Measurements from ENCODE around the gene NIPBL.
"Not testable (repeated sequence)": the region's sequence is repeated elsewhere in the genome, so short reads cannot be mapped to it uniquely, and the experiment has no call there.

NIPBL gene

DNA sequence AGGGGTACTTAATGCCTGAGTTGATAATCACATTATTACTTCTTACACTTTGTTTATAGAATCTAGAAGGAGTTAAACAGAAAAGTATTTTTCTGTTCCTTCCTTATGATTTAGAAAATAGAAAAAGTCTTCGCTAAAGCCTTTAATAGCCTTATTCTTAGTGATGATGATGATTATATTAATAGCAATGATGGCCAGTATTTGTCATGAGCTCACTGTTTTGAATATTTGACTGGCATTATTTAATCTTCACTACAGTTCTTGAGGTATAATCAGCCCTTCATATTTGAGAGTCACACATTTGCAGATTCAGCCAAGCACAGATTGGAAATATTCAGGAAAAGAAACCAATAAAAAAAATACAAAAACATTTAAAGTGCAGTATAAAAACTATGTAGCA is 23.3 kb downstream of the NIPBL start:
- peaks cover 35 to 62% of the 10 kb centered on the region in 2 experiments for H3K4me1 ChIP-seq (ENCODE audit: control insufficient read depth in 1 of 2, insufficient read depth in 1 of 2, low read depth in 1 of 2, low read length in 1 of 2)

GRCh38 chr5:36900283-36900682 is 23.7 kb downstream of the NIPBL start:
- TF ChIP-seq CTCF (IDR thresholded peaks at IDR 0.05) = no peak
- Histone ChIP-seq H3K27me3 (no peaks in the 10 kb centered on the region), H3K4me3 (ENCODE audit: low read depth in 1 of 2, low read length in 1 of 2) (no peak overlapping the region), H3K9me3 (no peaks in the 10 kb centered on the region), H3K4me1 (ENCODE audit: control insufficient read depth in 1 of 2, insufficient read depth in 1 of 2, low read depth in 1 of 2, low read length in 1 of 2) (peaks cover 38 to 62% of the 10 kb centered on the region in 2 experiments), H3K36me3 (no peaks in the 10 kb centered on the region), H3K27ac (peak overlapping the region; percentile 27)

More for the DNA sequence above, 23.3 kb downstream of the NIPBL start:
- H3K4me3 ChIP-seq (ENCODE audit: low read depth in 1 of 2, low read length in 1 of 2) = no peak overlapping the region
- H3K27me3 ChIP-seq = no peaks in the 10 kb centered on the region
- no peaks in the 10 kb centered on the region for H3K9me3 ChIP-seq
- no peak for TF ChIP-seq CTCF (IDR thresholded peaks at IDR 0.05)
- H3K27ac ChIP-seq = peak overlapping the region; percentile 27
- no peaks in the 10 kb centered on the region for H3K36me3 ChIP-seq

GRCh38 chr5:36901077-36901476 is 24.5 kb downstream of the NIPBL start:
- H3K9me3 ChIP-seq; H3K36me3 ChIP-seq; H3K27ac ChIP-seq; H3K27me3 ChIP-seq; H3K4me3 ChIP-seq (ENCODE audit: low read depth in 1 of 2, low read length in 1 of 2): not testable (repeated sequence)
- peaks cover 30 to 57% of the 10 kb centered on the region in 2 experiments for H3K4me1 ChIP-seq (ENCODE audit: control insufficient read depth in 1 of 2, insufficient read depth in 1 of 2, low read depth in 1 of 2, low read length in 1 of 2)

DNA sequence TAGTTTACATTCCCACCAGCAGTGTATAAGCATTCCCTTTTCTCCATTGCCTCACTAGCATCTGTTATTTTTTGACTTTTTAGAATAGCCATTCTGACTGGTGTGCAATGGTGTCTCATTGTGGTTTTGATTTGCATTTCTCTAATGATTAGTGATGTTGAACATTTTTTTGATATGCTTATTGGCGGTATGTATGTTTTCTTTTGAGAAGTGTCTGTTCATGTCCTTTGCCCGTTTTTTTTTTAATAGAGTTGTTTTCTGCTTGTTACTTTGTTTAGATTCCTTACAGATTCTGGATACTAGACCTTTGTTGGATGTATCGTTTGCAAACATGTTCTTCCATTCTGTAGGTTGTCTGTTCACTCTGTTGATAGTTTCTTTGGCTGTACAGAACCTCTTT is 25.3 kb downstream of the NIPBL start:
- TF ChIP-seq CTCF (IDR thresholded peaks at IDR 0.05) = no peak
- Histone ChIP-seq H3K27me3 (no peaks in the 10 kb centered on the region), H3K36me3 (no peaks in the 10 kb centered on the region), H3K4me3 (ENCODE audit: low read depth in 1 of 2, low read length in 1 of 2) (no peak overlapping the region), H3K4me1 (ENCODE audit: control insufficient read depth in 1 of 2, insufficient read depth in 1 of 2, low read depth in 1 of 2, low read length in 1 of 2) (peaks cover 29 to 52% of the 10 kb centered on the region in 2 experiments), H3K9me3 (no peaks in the 10 kb centered on the region), H3K27ac (no peak overlapping the region)

DNA sequence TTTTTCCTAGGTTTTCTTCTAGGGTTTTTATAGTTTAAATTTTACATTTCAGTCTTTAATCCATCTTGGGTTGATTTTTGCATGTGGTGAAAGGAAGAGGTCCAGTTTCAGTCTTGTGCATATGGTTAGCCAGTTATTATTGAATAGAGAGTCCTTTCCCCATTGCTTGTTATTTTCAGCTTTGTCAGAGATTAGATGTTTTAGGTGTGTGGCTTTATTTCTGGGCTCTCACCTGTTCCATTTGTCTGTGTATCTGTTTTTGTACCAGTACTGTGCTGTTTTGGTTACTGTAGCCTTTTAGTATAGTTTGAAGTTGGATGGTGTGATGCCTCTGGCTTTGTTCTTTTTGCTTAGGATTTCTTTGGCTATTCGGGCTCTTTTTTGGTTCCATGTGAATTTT is 25.8 kb downstream of the NIPBL start:
- Histone ChIP-seq H3K27me3 (no peaks in the 10 kb centered on the region), H3K4me1 (ENCODE audit: control insufficient read depth in 1 of 2, insufficient read depth in 1 of 2, low read depth in 1 of 2, low read length in 1 of 2) (peaks cover 29 to 50% of the 10 kb centered on the region in 2 experiments), H3K36me3 (no peaks in the 10 kb centered on the region), H3K9me3 (no peaks in the 10 kb centered on the region), H3K4me3 (ENCODE audit: low read depth in 1 of 2, low read length in 1 of 2) (no peak overlapping the region), H3K27ac (no peak overlapping the region)
- TF ChIP-seq CTCF (IDR thresholded peaks at IDR 0.05) = no peak

GRCh38 chr5:36904677-36905076 is 28.1 kb downstream of the NIPBL start:
- TF ChIP-seq CTCF (IDR thresholded peaks at IDR 0.05) = no peak

More at GRCh38 chr5:36904677-36905076, 28.1 kb downstream of the NIPBL start:
- Histone ChIP-seq H3K36me3 (no peaks in the 10 kb centered on the region), H3K4me1 (ENCODE audit: control insufficient read depth in 1 of 2, insufficient read depth in 1 of 2, low read depth in 1 of 2, low read length in 1 of 2) (peaks cover 21 to 32% of the 10 kb centered on the region in 2 experiments), H3K27ac (peak overlapping the region; percentile 43), H3K9me3 (no peaks in the 10 kb centered on the region), H3K4me3 (ENCODE audit: low read depth in 1 of 2, low read length in 1 of 2) (no peak overlapping the region), H3K27me3 (no peaks in the 10 kb centered on the region)
